Measurements from ENCODE around the gene ARFGEF2.

GRCh38 chr20:49054056-49054643, 132.6 kb downstream of the ARFGEF2 start:
- TF ChIP-seq BRCA1 (IDR thresholded peaks at IDR 0.05; ENCODE audit: low read depth, low read length) (no peak), CBX5 (IDR thresholded peaks at IDR 0.05; ENCODE audit: low read depth, low read length) (no peak), CTCF (IDR thresholded peaks at IDR 0.05; ENCODE audit: control extremely low read depth in 1 of 3, insufficient read depth in 1 of 3, low read depth in 1 of 3, low read length in 3 of 3) (no peak), RAD21 (IDR thresholded peaks at IDR 0.05 in 1 of 2, conservative IDR thresholded peaks at IDR 0.05 in 1 of 2; ENCODE audit: low read depth in 2 of 2, low read length in 2 of 2) (no peak), POLR2A (IDR thresholded peaks at IDR 0.05; ENCODE audit: control extremely low read depth in 1 of 2, low read depth in 2 of 2, low read length in 2 of 2) (no peak), RBBP5 (IDR thresholded peaks at IDR 0.05; ENCODE audit: borderline replicate concordance, low read depth, low read length) (no peak), EP300 (IDR thresholded peaks at IDR 0.05; ENCODE audit: borderline replicate concordance in 1 of 2, low read depth in 2 of 2, low read length in 2 of 2) (no peak), HDAC2 (IDR thresholded peaks at IDR 0.05; ENCODE audit: borderline replicate concordance in 1 of 2, low read depth in 2 of 2, low read length in 2 of 2) (no peak), NRF1 (IDR thresholded peaks at IDR 0.05; ENCODE audit: low read depth, low read length) (no peak)

Data from H1 (cell line).